SK-N-MC (cell line): ENCODE measurements around the gene MBNL2.

Experiments used
- EZH2 ChIP-seq: fragments of 200-600 bp; sonication (generic); IDR thresholded peaks from one replicate; pipeline ENCODE4 v1.6.1; 2017; ENCODE audit warnings: antibody characterized with exemption
- POLR2AphosphoS5 ChIP-seq: IDR thresholded peaks from 2 replicates; pipeline ENCODE4 v1.6.1; 2012; ENCODE audit warnings: mild to moderate bottlenecking, low read depth, low read length, borderline replicate concordance

DNA sequence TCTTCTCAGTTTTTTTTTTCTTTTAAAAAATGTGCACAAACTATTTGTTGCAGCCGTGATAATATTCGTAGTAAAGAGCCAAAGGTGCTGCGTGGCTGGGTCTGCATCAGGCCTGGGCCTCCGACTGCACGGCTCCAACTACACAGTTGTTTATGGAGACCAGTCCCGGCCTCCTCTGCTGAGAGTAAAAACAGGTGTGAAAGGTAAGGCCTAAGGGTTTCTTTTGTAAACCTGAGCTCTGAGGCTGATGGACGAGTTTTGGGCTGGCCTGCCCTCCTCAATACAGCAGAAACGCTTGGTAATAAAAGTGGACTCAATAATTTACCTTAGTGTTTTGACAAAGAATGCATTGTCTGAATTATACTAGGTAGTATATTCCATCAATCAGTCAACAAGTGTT, 3.9 kb downstream of the MBNL2 start:
- no peak for TF ChIP-seq EZH2
- TF ChIP-seq POLR2AphosphoS5: no peak
